Measurements from ENCODE around the gene CAMTA1. TPM values are rescaled to one million over a fixed set of nuclear protein-coding genes. Genes with fewer than 3 reads are reported as not detected.

CAMTA1 gene
- total and polyA plus RNA-seq, 2 experiments from 2014 or later = 89.0 to 145 TPM

GRCh38 chr1:6982860-6983259, 197.6 kb downstream of the CAMTA1 start:
- Histone ChIP-seq H3K79me2 (no peaks in the 10 kb centered on the region), H3K27ac (no peak overlapping the region), H2AFZ (no peak overlapping the region), H3K9me2 (replicated peaks; ENCODE audit: insufficient read depth) (no peaks in the 10 kb centered on the region), H3K4me1 (ENCODE audit: insufficient read depth) (no peaks in the 10 kb centered on the region), H3K27me3 (no peaks in the 10 kb centered on the region), H3K4me2 (no peak overlapping the region), H3K36me3 (replicated peaks; ENCODE audit: insufficient read depth, low read depth) (no peaks in the 10 kb centered on the region), H4K20me1 (ENCODE audit: insufficient read depth, poor library complexity, severe bottlenecking) (no peaks in the 10 kb centered on the region), H3K4me3 (no peak overlapping the region), H3K9me3 (ENCODE audit: low read depth) (no peaks in the 10 kb centered on the region)
- DNase-seq (ENCODE audit: low spot score) = no peak
- TF ChIP-seq, protein P1, sequence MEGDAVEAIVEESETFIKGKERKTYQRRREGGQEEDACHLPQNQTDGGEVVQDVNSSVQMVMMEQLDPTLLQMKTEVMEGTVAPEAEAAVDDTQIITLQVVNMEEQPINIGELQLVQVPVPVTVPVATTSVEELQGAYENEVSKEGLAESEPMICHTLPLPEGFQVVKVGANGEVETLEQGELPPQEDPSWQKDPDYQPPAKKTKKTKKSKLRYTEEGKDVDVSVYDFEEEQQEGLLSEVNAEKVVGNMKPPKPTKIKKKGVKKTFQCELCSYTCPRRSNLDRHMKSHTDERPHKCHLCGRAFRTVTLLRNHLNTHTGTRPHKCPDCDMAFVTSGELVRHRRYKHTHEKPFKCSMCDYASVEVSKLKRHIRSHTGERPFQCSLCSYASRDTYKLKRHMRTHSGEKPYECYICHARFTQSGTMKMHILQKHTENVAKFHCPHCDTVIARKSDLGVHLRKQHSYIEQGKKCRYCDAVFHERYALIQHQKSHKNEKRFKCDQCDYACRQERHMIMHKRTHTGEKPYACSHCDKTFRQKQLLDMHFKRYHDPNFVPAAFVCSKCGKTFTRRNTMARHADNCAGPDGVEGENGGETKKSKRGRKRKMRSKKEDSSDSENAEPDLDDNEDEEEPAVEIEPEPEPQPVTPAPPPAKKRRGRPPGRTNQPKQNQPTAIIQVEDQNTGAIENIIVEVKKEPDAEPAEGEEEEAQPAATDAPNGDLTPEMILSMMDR (IDR thresholded peaks at IDR 0.05; ENCODE audit: poor library complexity) = no peak
- TF ChIP-seq EZH2phosphoT487 (IDR thresholded peaks at IDR 0.05; ENCODE audit: low read depth, severe bottlenecking, unreplicated experiment) (no peak), EZH2 (IDR thresholded peaks at IDR 0.05; ENCODE audit: borderline replicate concordance) (no peak)
- 73% methylated on average over 2 of the region's 2 CpGs for WGBS (ENCODE audit: low lambda C conversion rate, missing lambda C conversion rate)

GRCh38 chr1:6984536-6984935, 199.3 kb downstream of the CAMTA1 start:
- H3K4me2 ChIP-seq = no peak overlapping the region
- no peaks in the 10 kb centered on the region for H3K79me2 ChIP-seq
- H2AFZ ChIP-seq = no peak overlapping the region
- TF ChIP-seq EZH2phosphoT487 (IDR thresholded peaks at IDR 0.05; ENCODE audit: low read depth, severe bottlenecking, unreplicated experiment) (no peak), EZH2 (IDR thresholded peaks at IDR 0.05; ENCODE audit: borderline replicate concordance) (no peak)
- TF ChIP-seq, protein P1 (IDR thresholded peaks at IDR 0.05; ENCODE audit: poor library complexity) = no peak
- no peak for DNase-seq (ENCODE audit: low spot score)
- WGBS (ENCODE audit: low lambda C conversion rate, missing lambda C conversion rate) = 92% methylated on average over 14 of the region's 14 CpGs
- H3K27ac ChIP-seq = no peak overlapping the region
- no peaks in the 10 kb centered on the region for H3K9me2 ChIP-seq (replicated peaks; ENCODE audit: insufficient read depth)
- no peaks in the 10 kb centered on the region for H3K4me1 ChIP-seq (ENCODE audit: insufficient read depth)
- H3K36me3 ChIP-seq (replicated peaks; ENCODE audit: insufficient read depth, low read depth) = no peaks in the 10 kb centered on the region
- H3K9me3 ChIP-seq (ENCODE audit: low read depth) = no peaks in the 10 kb centered on the region
- no peak overlapping the region for H3K4me3 ChIP-seq
- H4K20me1 ChIP-seq (ENCODE audit: insufficient read depth, poor library complexity, severe bottlenecking) = no peaks in the 10 kb centered on the region
- peaks cover 9% of the 10 kb centered on the region for H3K27me3 ChIP-seq

- H3K36me3 ChIP-seq (replicated peaks; ENCODE audit: insufficient read depth, low read depth) = no peaks in the 10 kb centered on the region
- TF ChIP-seq, protein P1 (IDR thresholded peaks at IDR 0.05; ENCODE audit: poor library complexity) = no peak
- no peak for TF ChIP-seq EZH2phosphoT487 (IDR thresholded peaks at IDR 0.05; ENCODE audit: low read depth, severe bottlenecking, unreplicated experiment)
- TF ChIP-seq EZH2 (IDR thresholded peaks at IDR 0.05; ENCODE audit: borderline replicate concordance) = no peak
- no peak overlapping the region for H3K4me3 ChIP-seq
- WGBS (ENCODE audit: low lambda C conversion rate, missing lambda C conversion rate) = 63% methylated on average over 7 of the region's 7 CpGs
- H2AFZ ChIP-seq = no peak overlapping the region
- H4K20me1 ChIP-seq (ENCODE audit: insufficient read depth, poor library complexity, severe bottlenecking) = no peaks in the 10 kb centered on the region
- no peak for DNase-seq (ENCODE audit: low spot score)
- H3K9me3 ChIP-seq (ENCODE audit: low read depth) = no peaks in the 10 kb centered on the region
- no peak overlapping the region for H3K4me2 ChIP-seq
- no peaks in the 10 kb centered on the region for H3K79me2 ChIP-seq
- H3K27ac ChIP-seq = no peak overlapping the region
- H3K4me1 ChIP-seq (ENCODE audit: insufficient read depth) = no peaks in the 10 kb centered on the region
- H3K27me3 ChIP-seq = peaks cover 14% of the 10 kb centered on the region
- H3K9me2 ChIP-seq (replicated peaks; ENCODE audit: insufficient read depth) = no peaks in the 10 kb centered on the region
These were observed 199.7 kb downstream of the CAMTA1 start for GRCh38 chr1:6984986-6985385.

All from hepatocyte (in vitro differentiated cells).